NOMO-1 (cell line): ENCODE results near the gene CREG2.
"Not testable (repeated sequence)": the region's sequence is repeated elsewhere in the genome, so short reads cannot be mapped to it uniquely, and the experiment has no call there.

Source experiments
- DNase-seq, 2 experiments: peaks; one replicate each; lab custom pipeline; 2025; ENCODE audit not compliant: unreplicated experiment in 2 of 2; lab: John Stamatoyannopoulos, UW

CREG2 gene

GRCh38 chr2:101375653-101376052 is 11.7 kb downstream of the CREG2 start:
- no peak for DNase-seq

DNA sequence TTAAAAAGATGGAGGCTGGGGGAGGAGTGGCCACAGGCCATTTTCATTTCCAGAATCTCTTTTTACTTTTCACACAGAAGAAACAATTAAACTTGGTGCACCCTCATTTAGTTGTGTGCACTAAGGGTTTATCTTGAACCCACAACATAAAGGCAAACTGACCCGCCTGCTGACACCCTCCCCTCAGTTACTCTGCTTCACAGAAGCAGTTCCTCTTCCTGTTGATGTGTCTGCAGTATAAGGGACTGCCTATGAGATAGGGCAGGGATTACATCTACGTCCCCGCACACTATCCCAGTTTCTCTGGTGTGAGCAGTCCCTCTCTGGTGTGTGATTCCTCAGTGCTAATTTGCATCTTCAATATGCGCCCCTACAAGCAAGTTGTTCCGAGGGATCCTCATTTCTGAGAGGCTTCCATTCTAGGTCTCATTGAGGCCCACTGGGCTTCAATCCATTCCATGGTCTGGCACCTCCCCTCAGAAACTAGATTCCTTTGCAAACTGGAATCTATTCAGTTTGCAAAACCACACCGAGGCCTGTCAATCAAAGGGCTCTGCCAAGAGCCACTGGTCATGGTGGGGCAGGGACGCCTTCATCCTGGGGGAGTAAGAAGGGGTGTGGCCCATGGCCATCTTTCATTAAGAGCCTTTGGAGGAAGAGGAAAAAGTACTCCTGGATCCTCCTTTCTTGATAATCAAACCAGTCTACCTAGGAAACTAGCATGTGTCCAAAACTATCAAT is 12.3 kb downstream of the CREG2 start:
- DNase-seq = no peak

- DNase-seq = no peak
These were observed 14.5 kb downstream of the CREG2 start for GRCh38 chr2:101372792-101373191.

DNA sequence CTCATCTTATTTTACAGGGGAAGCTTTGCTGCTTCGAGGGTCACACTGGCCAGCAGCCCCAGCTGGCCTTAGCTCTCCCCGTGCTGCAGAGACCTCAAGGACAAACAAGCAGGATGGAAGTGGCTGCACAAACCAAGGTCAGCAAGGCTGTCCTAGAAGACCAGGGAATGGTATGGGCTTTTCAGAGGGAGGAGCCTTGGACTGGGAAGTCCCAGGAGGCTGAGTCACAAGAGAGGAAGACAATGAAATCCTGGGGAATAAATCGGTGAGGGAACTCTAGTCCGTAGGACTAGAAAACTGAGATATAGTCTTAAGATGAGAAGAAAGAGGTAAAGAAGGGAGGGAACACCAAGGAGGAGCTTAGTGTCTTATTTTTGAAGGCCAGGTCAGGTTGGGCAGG is 15.7 kb downstream of the CREG2 start:
- no peak for DNase-seq

- DNase-seq = no peak
These were observed 18.2 kb downstream of the CREG2 start for GRCh38 chr2:101369100-101369499.

DNA sequence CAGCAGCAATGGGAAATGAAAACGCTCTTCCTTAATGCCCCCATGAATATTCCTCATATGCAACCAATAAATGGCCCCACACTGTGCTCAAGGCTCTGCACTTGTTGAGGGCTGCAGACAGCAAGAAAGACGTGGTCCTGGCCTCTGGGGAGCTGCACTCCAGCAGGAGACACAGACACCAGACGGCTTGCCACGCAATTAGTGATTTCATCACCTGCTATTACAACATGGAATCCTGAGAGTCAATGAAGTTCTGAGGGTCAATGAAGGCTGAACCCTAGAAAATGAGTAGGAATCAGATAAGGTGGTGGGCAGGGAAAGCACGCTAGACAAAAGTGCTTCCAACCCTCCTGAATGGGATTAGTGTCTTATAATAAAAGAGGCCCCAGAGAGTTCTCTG is 18.9 kb downstream of the CREG2 start:
- DNase-seq = peak; percentile 27 to 40

DNA sequence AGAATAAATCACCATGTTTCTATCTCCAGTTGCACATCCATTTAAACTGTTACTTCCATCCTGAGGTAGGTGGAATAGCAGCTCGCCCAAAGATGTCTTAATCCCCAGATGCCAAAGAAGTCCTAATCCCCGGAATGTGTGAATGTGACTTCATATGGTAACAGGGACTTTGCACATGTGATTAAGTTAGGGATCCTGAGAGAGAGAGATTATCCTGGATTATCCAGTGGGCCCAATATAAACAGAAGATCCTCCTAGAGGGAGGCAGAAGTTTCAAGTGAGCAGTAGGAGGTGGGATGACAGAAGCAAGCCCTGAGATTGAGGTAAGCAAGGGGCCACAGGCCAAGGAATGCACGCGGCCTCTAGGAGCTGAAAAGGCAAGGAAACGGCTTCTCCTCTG is 19.8 kb downstream of the CREG2 start:
- DNase-seq = no peak

DNA sequence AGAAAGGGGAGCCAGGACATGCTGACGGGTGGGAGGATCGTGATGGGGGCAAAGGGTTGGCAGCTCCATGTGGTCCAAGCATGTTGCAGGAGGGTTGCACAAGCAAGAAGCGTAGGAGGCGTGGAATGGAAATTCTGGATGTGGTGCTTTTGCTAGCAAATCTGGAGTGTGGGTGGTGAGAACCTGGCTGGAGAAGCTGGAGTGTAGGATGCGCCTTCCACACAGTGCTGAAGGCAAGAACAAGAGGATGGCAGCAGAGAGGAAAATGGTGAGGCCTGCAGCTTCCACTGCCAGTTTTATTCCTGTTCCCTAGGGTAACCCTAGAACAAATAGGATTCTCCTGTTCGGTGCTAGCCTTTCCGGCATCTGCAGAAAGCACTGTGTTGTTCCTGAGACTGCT is 22.4 kb downstream of the CREG2 start:
- DNase-seq = no peak

DNA sequence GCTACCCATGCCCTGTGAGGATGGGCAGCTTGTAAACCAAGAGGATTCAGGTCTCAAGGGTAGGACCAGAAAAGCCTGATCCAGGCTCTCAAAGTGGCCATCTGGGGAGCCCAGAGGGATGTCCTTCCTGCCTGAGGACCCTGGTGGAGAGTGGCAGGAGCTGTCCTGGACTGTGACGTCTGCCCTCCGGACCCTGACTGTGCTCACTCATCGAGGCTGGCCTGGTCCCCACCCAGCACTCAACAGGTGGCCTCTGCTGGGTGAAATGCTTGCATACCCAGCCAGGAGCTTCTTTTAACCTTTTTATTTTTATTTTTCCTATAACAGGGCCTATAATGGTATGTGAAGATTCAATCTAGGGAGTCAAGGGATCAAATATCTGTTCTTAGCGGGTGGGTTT is 24.5 kb downstream of the CREG2 start:
- DNase-seq = no peak

DNA sequence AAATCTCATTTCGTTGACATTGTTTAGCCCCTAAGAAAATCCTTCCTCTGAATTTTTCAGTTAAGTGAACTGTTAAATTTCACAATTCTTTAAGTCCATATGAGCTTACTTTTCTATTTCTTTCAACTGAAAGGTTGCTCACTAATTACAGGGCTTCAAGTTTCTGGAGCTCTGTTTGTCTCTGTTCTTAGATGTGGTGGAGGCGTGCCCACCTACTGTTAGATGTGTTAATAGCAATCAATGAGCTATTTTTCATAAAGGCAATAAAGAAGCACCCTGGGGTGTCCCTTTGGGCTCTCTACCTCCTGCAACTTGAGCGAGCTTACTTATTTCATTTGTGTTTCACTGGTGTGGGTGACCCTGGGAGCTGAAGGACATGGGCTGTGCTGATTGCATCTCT is 25.0 kb downstream of the CREG2 start:
- no peak for DNase-seq

DNA sequence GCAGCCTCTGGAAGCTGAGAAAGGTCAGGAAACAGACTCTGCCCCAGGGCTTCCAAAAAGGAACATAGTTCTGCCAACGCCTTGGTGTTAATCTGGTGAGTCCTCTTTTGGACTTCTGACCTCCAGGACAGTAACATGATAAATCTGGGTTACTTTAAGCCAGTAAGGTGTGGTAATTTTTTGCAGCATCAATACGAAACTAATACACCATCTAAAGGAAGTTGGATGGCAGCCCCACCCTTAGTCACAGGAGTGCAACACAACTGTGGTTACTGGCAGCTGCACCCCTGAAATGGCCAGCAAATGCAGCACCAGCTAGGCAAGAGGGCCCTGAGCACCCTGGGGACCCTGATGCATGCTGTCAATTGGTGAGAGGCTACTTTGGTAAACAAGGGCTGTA is 25.8 kb downstream of the CREG2 start:
- no peak for DNase-seq

GRCh38 chr2:101361121-101361520 is 26.2 kb downstream of the CREG2 start:
- DNase-seq = peak; percentile 25 to 53

- DNase-seq = no peak
These were observed 27.1 kb downstream of the CREG2 start for GRCh38 chr2:101360232-101360631.

GRCh38 chr2:101359410-101359954 is 27.8 kb downstream of the CREG2 start:
- no peak for DNase-seq

GRCh38 chr2:101357376-101357775 is 29.9 kb downstream of the CREG2 start:
- DNase-seq = no peak

GRCh38 chr2:101356521-101356920 is 30.8 kb downstream of the CREG2 start:
- no peak for DNase-seq

DNA sequence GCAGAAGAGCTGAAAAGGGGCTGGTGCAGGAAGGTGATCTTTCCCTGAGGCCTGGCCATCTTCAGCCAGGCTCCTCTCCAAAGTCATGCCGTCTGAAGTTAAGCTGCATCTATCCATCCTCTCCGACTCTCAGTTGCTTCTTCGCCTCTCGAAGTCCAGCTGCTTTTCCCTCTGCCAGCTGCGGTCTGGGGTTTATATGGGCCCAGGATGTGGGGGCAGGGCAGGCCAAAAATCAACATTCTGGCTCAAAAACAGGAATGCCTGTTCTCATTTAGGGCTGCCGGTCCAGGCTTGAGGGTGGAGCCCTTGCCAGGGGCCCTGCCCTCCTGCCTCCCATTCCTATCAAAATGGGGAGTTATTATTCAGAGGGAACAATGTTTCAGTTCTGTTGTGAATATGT is 31.2 kb downstream of the CREG2 start:
- DNase-seq = no peak

GRCh38 chr2:101355401-101356054 is 31.8 kb downstream of the CREG2 start:
- DNase-seq = no peak

DNA sequence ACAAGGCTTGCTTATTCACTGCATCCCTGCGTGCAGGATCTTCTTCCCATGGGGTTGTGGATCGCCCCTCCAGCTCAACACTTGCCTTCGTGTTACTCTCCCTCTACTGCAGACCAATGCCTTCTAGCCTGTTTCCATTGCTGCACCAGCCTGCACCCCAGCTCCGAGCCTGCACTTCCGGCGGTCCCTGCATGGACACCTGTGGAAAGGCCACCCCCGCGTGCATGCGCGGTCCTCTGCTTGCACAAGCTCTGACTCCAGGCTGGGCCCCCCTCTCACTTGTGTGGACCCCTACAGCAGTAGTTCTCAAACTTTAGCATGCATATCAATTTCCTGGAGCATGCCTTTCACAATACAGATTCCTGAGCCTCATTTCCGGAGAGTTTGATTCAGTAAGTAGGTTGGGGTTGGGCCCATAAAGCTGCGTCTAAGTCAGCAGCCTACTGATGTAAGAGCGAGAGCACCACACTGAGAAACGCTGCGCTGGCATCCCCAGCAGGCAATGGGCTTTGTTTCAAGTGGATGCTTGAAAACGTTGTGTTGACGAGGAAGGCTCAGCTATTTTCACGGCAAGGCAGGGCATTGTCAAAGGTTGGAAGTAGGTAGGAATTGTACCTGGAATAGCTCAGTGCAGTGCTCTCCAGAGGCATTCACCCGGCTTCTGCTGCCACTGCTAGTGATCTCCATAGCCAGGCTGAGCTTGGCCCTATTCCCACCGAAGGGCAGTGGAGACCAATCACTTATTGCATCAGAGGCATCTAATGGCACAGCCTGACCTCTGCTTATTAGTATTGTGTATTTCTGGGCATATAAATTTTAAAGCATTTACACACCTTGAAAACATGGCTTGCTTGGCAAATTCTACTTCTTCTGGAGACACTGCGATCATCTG is 32.6 kb downstream of the CREG2 start:
- DNase-seq = no peak

DNA sequence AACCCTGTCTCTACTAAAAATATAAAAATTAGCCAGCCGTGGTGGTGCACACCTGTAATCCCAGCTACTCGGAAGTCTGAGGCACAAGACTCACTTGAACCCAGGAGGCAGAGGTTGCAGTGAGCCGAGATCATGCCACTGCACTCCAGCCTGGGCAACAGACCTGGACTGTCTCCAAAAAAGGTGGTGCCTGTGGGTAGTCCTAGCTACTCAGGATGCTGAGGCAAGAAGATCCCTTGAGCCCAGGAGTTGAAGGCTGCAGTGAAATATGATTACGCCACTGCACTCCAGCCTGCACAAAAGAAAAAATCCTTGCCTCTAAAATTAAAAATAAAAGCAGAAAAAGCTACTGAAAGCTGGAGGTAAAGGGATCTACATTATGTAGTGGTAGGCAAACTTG is 34.7 kb downstream of the CREG2 start:
- not testable (repeated sequence) for DNase-seq

DNA sequence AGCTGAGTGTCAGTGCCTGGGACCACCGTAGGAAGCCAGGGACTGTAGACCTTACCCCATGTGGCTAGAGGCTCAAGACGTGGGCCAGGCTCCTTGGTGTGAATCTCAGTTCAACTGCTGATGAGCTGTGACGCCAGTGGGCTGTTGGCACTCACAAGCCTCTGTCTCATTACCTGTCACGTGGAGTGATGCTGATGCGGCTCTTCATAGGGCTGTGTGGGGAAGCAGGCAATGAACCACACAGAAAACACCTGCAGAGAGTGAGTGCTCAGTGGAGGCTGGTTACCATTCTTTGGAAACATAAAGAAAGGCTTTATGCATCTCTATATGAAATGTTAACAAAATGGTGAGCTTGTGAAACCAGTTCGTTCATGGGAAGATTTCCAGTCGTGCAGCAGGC is 36.1 kb downstream of the CREG2 start:
- DNase-seq = no peak
